Sigmoid colon (tissue), 7 donors: ENCODE results near the gene HOOK2. TPM values are rescaled to one million over a fixed set of nuclear protein-coding genes. Genes with fewer than 3 reads are reported as not detected.
A peak's percentile ranks its signal among the peaks of the same experiment; 100 is the strongest.
"Not testable (repeated sequence)": the region's sequence is repeated elsewhere in the genome, so short reads cannot be mapped to it uniquely, and the experiment has no call there.

ENCODE experiments used
- DNase-seq: peaks from one replicate; pipeline ENCODE4 v3.0.0-alpha.2; 2019
- H3K27ac ChIP-seq, 4 donors: fragments of 200-600 bp; sonication (generic); one replicate each; pipeline ENCODE4 v1.5.1; 2016 to 2019; ENCODE audit warnings: mild to moderate bottlenecking in 1 of 4
- H3K27me3 ChIP-seq, 3 donors: fragments of 200-600 bp; sonication (generic); one replicate each; pipeline ENCODE4 v1.5.1; 2019; ENCODE audit warnings: mild to moderate bottlenecking in 1 of 3
- H3K36me3 ChIP-seq, 4 donors: fragments of 200-600 bp; sonication (generic); one replicate each; pipeline ENCODE4 v1.5.1; 2016 to 2019
- H3K4me1 ChIP-seq, 4 donors: fragments of 200-600 bp; sonication (generic); one replicate each; pipeline ENCODE4 v1.5.1; 2017 to 2019
- H3K4me3 ChIP-seq, 4 donors: fragments of 200-600 bp; sonication (generic); one replicate each; pipeline ENCODE4 v1.5.1; 2017 to 2019; ENCODE audit warnings: mild to moderate bottlenecking in 2 of 4, moderate library complexity in 1 of 4
- H3K9me3 ChIP-seq, 4 donors: fragments of 200-600 bp in 3 of 4; sonication (generic) in 3 of 4; one replicate each; pipeline versions ENCODE4 v1.5.1 to v1.6.1; 2013 to 2019
- EP300 ChIP-seq, 4 donors: sonication (generic); formaldehyde crosslinking; IDR thresholded peaks; one replicate each; pipeline ENCODE4 v1.6.1; 2017; ENCODE audit warnings: antibody characterized with exemption in 4 of 4
- POLR2A ChIP-seq, 2 donors: fragments of 450-650 bp; IDR thresholded peaks; one replicate each; pipeline ENCODE4 v1.6.1; 2016; ENCODE audit warnings: antibody characterized with exemption in 2 of 2, mild to moderate bottlenecking in 2 of 2, moderate library complexity in 2 of 2
- POLR2AphosphoS5 ChIP-seq, 4 donors: sonication (generic); formaldehyde crosslinking; IDR thresholded peaks; one replicate each; pipeline ENCODE4 v1.6.1; 2017; ENCODE audit warnings: antibody characterized with exemption in 4 of 4
- WGBS, 2 donors: extraction: QIAGEN DNeasy Blood & Tissue Kit; methylation state at CpG; one replicate each; pipeline ENCODE4 v1.1.7; 2013; 5-methylcytosine and 5-hydroxymethylcytosine counted together
- intact Hi-C: fragments of 100-400 bp; cut with DNase I; formaldehyde crosslinking; loops from one replicate; pipeline ENCODE4 v1.15.1; 2023
- polyA plus RNA-seq, 3 donors: library from polyadenylated mRNA; stranded (reverse); fragments of 200-250 nt; gene quantifications; one replicate each; pipeline ENCODE4 v1.2.3, GENCODE V29; 2013
- small RNA-seq, 3 donors: library from RNA; depleted of rRNA; stranded (forward); fragments of <200 nt; gene quantifications; one replicate each; pipeline ENCODE3, GENCODE V24; 2016
- total RNA-seq, 4 donors: library from RNA; depleted of rRNA; stranded (reverse); fragments of >200 nt; gene quantifications; one replicate each; pipeline ENCODE4 v1.1.0, GENCODE V29; 2016
- TF ChIP-seq, protein P1 (sequence below), 4 experiments: fragments of 450-650 bp in 3 of 4; fragments of 200-600 bp in 1 of 4; IDR thresholded peaks; one replicate each; pipeline ENCODE4 v1.5.1; 2016 to 2019; ENCODE audit warnings: antibody characterized with exemption in 4 of 4, mild to moderate bottlenecking in 3 of 4, moderate library complexity in 2 of 4
- donor health status: healthy with polysubstance abuse.
- donor health status: Bipolar disorder and iron deficiency.
- donor health status: healthy.

HOOK2 gene
- total and polyA plus RNA-seq, 7 donors, result 10.2 to 80.4 (median 36.0) TPM

DNA sequence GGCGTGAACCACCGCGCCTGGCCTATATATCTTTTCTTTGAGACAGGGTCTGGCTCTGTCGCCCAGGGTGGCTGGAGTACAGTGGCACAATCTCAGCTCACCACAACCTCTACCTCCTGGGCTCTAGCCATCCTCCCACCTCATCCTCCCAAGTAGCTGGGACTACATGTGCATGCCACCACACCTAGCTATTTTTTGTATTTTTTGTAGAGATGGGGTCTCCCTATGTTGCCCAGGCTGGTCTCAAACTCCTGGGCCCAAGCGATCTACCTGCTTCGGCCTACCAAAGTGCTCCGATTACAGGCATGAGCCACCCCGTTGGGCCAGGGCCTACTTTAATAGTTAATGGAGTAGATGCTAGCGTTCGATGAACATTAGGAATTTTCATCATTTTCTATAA lies 55.1 kb downstream of the HOOK2 start:
- whole genome bisulfite sequencing, 2 donors, result 89 to 90% methylated on average over 10 of the region's 10 CpGs
- peak overlapping the region; percentile 93 to 98 (median 95) for H3K27ac ChIP-seq
- TF ChIP-seq EP300 (IDR thresholded peaks at IDR 0.05) (no peak), POLR2A (IDR thresholded peaks at IDR 0.05) (no peak), POLR2AphosphoS5 (IDR thresholded peaks at IDR 0.05) (no peak)
- TF ChIP-seq, protein P1, sequence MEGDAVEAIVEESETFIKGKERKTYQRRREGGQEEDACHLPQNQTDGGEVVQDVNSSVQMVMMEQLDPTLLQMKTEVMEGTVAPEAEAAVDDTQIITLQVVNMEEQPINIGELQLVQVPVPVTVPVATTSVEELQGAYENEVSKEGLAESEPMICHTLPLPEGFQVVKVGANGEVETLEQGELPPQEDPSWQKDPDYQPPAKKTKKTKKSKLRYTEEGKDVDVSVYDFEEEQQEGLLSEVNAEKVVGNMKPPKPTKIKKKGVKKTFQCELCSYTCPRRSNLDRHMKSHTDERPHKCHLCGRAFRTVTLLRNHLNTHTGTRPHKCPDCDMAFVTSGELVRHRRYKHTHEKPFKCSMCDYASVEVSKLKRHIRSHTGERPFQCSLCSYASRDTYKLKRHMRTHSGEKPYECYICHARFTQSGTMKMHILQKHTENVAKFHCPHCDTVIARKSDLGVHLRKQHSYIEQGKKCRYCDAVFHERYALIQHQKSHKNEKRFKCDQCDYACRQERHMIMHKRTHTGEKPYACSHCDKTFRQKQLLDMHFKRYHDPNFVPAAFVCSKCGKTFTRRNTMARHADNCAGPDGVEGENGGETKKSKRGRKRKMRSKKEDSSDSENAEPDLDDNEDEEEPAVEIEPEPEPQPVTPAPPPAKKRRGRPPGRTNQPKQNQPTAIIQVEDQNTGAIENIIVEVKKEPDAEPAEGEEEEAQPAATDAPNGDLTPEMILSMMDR (IDR thresholded peaks at IDR 0.05), result no peak
- intact Hi-C loops, result no loop called here
- H3K4me1 ChIP-seq, result peaks cover 0 to 49% (median 44%) of the 10 kb centered on the region in 4 donors
- no peaks in the 10 kb centered on the region for H3K9me3 ChIP-seq
- peaks cover 14 to 41% (median 19%) of the 10 kb centered on the region in 4 donors for H3K36me3 ChIP-seq
- DNase-seq, result no peak
- no peaks in the 10 kb centered on the region for H3K27me3 ChIP-seq
- peak overlapping the region; percentile 54 to 98 (median 77) for H3K4me3 ChIP-seq

DNA sequence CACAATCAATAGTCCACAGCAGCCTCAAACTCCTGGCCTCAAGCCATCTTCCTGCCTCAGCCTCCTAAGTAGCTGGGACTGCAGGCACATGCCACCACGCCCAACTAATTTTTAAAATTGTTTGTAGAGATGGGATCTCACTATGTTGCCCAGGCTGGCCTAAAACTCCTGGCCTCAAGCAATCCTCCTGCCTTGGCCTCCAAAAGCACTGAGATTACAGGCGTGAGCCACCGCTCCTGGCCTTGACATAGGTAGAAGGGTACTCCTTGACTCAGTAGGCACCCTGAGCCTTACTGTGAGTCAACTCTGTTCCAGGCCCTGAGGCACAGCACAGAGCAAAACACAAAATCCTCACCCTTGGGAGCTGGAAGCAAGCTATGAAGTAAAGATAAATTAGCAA lies 59.4 kb downstream of the HOOK2 start:
- DNase-seq, result no peak
- TF ChIP-seq POLR2AphosphoS5 (IDR thresholded peaks at IDR 0.05) (no peak), EP300 (IDR thresholded peaks at IDR 0.05) (no peak), POLR2A (IDR thresholded peaks at IDR 0.05) (no peak)
- TF ChIP-seq, protein P1 (IDR thresholded peaks at IDR 0.05), result no peak
- intact Hi-C loops, result no loop called here
- Histone ChIP-seq H3K27ac (no peak overlapping the region), H3K9me3 (no peaks in the 10 kb centered on the region), H3K4me1 (peaks cover 0 to 22% (median 19%) of the 10 kb centered on the region in 4 donors), H3K27me3 (no peaks in the 10 kb centered on the region), H3K36me3 (peaks cover 35 to 82% (median 55%) of the 10 kb centered on the region in 4 donors), H3K4me3 (no peak overlapping the region)
- 97 to 99% methylated on average over 3 of the region's 3 CpGs for WGBS, 2 donors

DNA sequence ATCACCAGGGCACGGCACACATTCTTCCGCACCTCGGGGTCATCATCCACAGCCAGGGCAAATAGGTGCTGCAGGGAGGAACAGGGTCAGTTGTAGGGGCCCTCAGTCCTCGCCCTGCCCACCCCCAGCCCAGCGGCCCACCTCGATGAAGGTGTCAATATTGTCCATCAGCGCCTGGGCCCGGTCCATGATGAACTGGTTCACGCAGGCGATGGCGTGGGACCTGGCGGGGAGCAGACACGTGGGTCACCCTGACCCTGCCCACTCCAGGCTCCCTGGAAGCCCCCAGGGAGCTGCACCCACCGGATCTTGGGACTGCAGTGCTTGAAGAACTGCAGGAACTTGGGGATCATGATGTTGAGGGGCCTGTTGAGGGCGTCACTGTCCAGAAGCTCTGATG lies 60.2 kb downstream of the HOOK2 start:
- H3K36me3 ChIP-seq, result peaks cover 43 to 90% (median 64%) of the 10 kb centered on the region in 4 donors
- DNase-seq, result no peak
- 95 to 96% methylated on average over 15 of the region's 15 CpGs for WGBS, 2 donors

DNA sequence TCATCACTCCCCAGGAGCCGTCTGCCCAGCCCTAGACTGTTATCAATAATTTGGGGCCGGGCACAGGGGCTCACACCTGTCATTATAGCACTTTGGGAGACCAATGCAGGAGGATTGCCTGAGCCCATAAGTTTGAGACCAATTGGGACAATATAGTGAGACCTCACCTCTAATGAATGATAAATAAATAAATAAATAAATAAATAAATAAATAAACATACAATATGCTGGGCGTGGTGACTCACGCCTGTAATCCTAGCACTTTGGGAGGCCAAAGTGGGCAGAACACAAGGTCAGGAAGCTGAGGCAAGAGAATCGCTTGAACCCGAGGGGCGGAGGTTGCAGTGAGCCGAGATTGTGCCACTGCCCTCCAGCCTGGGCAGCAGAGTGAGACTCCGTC lies 62.0 kb downstream of the HOOK2 start:
- H3K27me3 ChIP-seq, H3K4me1 ChIP-seq, intact Hi-C loops, DNase-seq, H3K27ac ChIP-seq, H3K4me3 ChIP-seq, H3K9me3 ChIP-seq: not testable (repeated sequence)
- WGBS, 2 donors, result 93 to 95% methylated on average over 9 of the region's 9 CpGs
- H3K36me3 ChIP-seq, result peaks cover 54 to 98% (median 71%) of the 10 kb centered on the region in 4 donors

More for the DNA sequence above, 60.2 kb downstream of the HOOK2 start:
- intact Hi-C loops, result no loop called here
- no peaks in the 10 kb centered on the region for H3K9me3 ChIP-seq
- TF ChIP-seq, protein P1 (IDR thresholded peaks at IDR 0.05), result no peak
- TF ChIP-seq EP300 (IDR thresholded peaks at IDR 0.05) (no peak), POLR2A (IDR thresholded peaks at IDR 0.05) (no peak), POLR2AphosphoS5 (IDR thresholded peaks at IDR 0.05) (no peak)
- no peak overlapping the region for H3K4me3 ChIP-seq
- H3K4me1 ChIP-seq, result peaks cover 0 to 13% (median 11%) of the 10 kb centered on the region in 4 donors
- no peak overlapping the region for H3K27ac ChIP-seq
- H3K27me3 ChIP-seq, result no peaks in the 10 kb centered on the region

Small RNAs within 50 kb of the gene (small RNA-seq; reads per million reads assigned to genes)
- 0 reads per million in 3 donors for gene MIR5684

Other genes starting within 250 kb of the HOOK2 start
- gene ZNF564, start 224.1 kb downstream of the HOOK2 start, total RNA-seq, result 10 to 100 TPM; 11.7 to 17.8 (median 16.4) TPM
- 1 to 10 TPM; 7.4 to 9.0 (median 7.8) TPM for gene ZNF564, start 224.1 kb downstream of the HOOK2 start, polyA plus RNA-seq
- gene ZNF490, start 164.7 kb downstream of the HOOK2 start, total RNA-seq, result 1 to 10 TPM; 4.3 to 7.8 (median 5.5) TPM
- 1 to 10 TPM in 2 of 3 donors, not detected in 1; 1.6 to 2.2 TPM for gene ZNF490, start 164.7 kb downstream of the HOOK2 start, polyA plus RNA-seq
- 10 to 100 TPM; 16.6 to 27.6 (median 22.3) TPM for gene ZNF791, start 164.6 kb downstream of the HOOK2 start, total RNA-seq
- 1 to 10 TPM; 4.2 to 9.4 (median 5.3) TPM for gene ZNF791, start 164.6 kb downstream of the HOOK2 start, polyA plus RNA-seq
- gene MAN2B1, start 108.8 kb downstream of the HOOK2 start, total RNA-seq, result 10 to 100 TPM; 41.1 to 75.6 (median 63.8) TPM
- gene MAN2B1, start 108.8 kb downstream of the HOOK2 start, polyA plus RNA-seq, result 10 to 100 TPM; 26.4 to 68.1 (median 31.0) TPM
- gene WDR83, start 108.7 kb downstream of the HOOK2 start, total RNA-seq, result 10 to 100 TPM in 2 of 4 donors, 1 to 10 TPM in 2; 7.8 to 11.7 (median 10.0) TPM
- gene WDR83, start 108.7 kb downstream of the HOOK2 start, polyA plus RNA-seq, result 10 to 100 TPM in 2 of 3 donors, 1 to 10 TPM in 1; 8.3 to 13.4 (median 12.6) TPM
- 100 to 1,000 TPM; 105 to 160 (median 136) TPM for gene DHPS, start 93.7 kb downstream of the HOOK2 start, total RNA-seq
- 10 to 100 TPM; 60.3 to 74.1 (median 73.3) TPM for gene DHPS, start 93.7 kb downstream of the HOOK2 start, polyA plus RNA-seq
- not detected for gene GNG14, start 87.6 kb downstream of the HOOK2 start, total RNA-seq
- not detected for gene GNG14, start 87.6 kb downstream of the HOOK2 start, polyA plus RNA-seq
- 1 to 10 TPM; 3.6 to 6.4 (median 4.5) TPM for gene FBXW9, start 78.9 kb downstream of the HOOK2 start, total RNA-seq
- 10 to 100 TPM in 1 of 3 donors, 1 to 10 TPM in 2; 6.2 to 10.8 (median 7.8) TPM for gene FBXW9, start 78.9 kb downstream of the HOOK2 start, polyA plus RNA-seq
- 10 to 100 TPM; 54.2 to 92.2 (median 60.5) TPM for gene TNPO2, start 51.6 kb downstream of the HOOK2 start, total RNA-seq
- 10 to 100 TPM in 2 of 3 donors, 1 to 10 TPM in 1; 9.5 to 47.2 (median 12.0) TPM for gene TNPO2, start 51.6 kb downstream of the HOOK2 start, polyA plus RNA-seq
- 100 to 1,000 TPM; 443 to 505 (median 475) TPM for gene TRIR, start 40.9 kb downstream of the HOOK2 start, total RNA-seq
- gene TRIR, start 40.9 kb downstream of the HOOK2 start, polyA plus RNA-seq, result 100 to 1,000 TPM; 261 to 324 (median 321) TPM
- gene GET3, start 38.1 kb downstream of the HOOK2 start, total RNA-seq, result 10 to 100 TPM; 34.6 to 59.4 (median 44.5) TPM
- 100 to 1,000 TPM in 1 of 3 donors, 10 to 100 TPM in 2; 85.8 to 121 (median 98.5) TPM for gene GET3, start 38.1 kb downstream of the HOOK2 start, polyA plus RNA-seq
- gene BEST2, start 23.8 kb downstream of the HOOK2 start, total RNA-seq, result under 1 TPM in 1 of 4 donors, not detected in 3; 0.36 TPM
- 10 to 100 TPM; 44.4 to 50.0 (median 45.8) TPM for gene BEST2, start 23.8 kb downstream of the HOOK2 start, polyA plus RNA-seq
- 1,000 to 10,000 TPM in 1 of 4 donors, 100 to 1,000 TPM in 3; 125 to 1,252 (median 504) TPM for gene JUNB, start 15.9 kb upstream of the HOOK2 start, total RNA-seq
- 100 to 1,000 TPM in 2 of 3 donors, 10 to 100 TPM in 1; 91.6 to 289 (median 249) TPM for gene JUNB, start 15.9 kb upstream of the HOOK2 start, polyA plus RNA-seq
- gene PRDX2, start 26.2 kb upstream of the HOOK2 start, total RNA-seq, result 100 to 1,000 TPM; 248 to 312 (median 264) TPM
- 100 to 1,000 TPM; 277 to 379 (median 284) TPM for gene PRDX2, start 26.2 kb upstream of the HOOK2 start, polyA plus RNA-seq
- gene THSD8, start 26.5 kb upstream of the HOOK2 start, total RNA-seq, result not detected
- gene THSD8, start 26.5 kb upstream of the HOOK2 start, polyA plus RNA-seq, result 1 to 10 TPM in 2 of 3 donors, not detected in 1; 2.5 to 2.8 TPM
- 1 to 10 TPM; 1.9 to 3.7 (median 3.0) TPM for gene RNASEH2A, start 31.0 kb upstream of the HOOK2 start, total RNA-seq
- 10 to 100 TPM in 1 of 3 donors, 1 to 10 TPM in 2; 6.2 to 22.1 (median 7.2) TPM for gene RNASEH2A, start 31.0 kb upstream of the HOOK2 start, polyA plus RNA-seq
- gene RTBDN, start 59.0 kb upstream of the HOOK2 start, total RNA-seq, result 1 to 10 TPM in 1 of 4 donors, under 1 TPM in 1, not detected in 2; 0.82 to 1.8 TPM
- gene RTBDN, start 59.0 kb upstream of the HOOK2 start, polyA plus RNA-seq, result under 1 TPM in 1 of 3 donors, not detected in 2; 0.83 TPM
- 1 to 10 TPM in 1 of 4 donors, under 1 TPM in 3; 0.49 to 3.3 (median 0.76) TPM for gene MAST1, start 63.0 kb upstream of the HOOK2 start, total RNA-seq
- gene MAST1, start 63.0 kb upstream of the HOOK2 start, polyA plus RNA-seq, result 1 to 10 TPM; 1.2 to 2.6 (median 1.8) TPM
- gene DNASE2, start 105.9 kb upstream of the HOOK2 start, total RNA-seq, result 10 to 100 TPM; 28.6 to 45.1 (median 32.1) TPM
- gene DNASE2, start 105.9 kb upstream of the HOOK2 start, polyA plus RNA-seq, result 10 to 100 TPM; 11.4 to 45.4 (median 24.5) TPM
- not detected for gene KLF1, start 111.6 kb upstream of the HOOK2 start, total RNA-seq
- gene KLF1, start 111.6 kb upstream of the HOOK2 start, polyA plus RNA-seq, result under 1 TPM in 1 of 3 donors, not detected in 2; 0.10 TPM
- 10 to 100 TPM; 24.7 to 85.0 (median 34.8) TPM for gene GCDH, start 115.6 kb upstream of the HOOK2 start, total RNA-seq
- 10 to 100 TPM; 10.8 to 40.0 (median 21.3) TPM for gene GCDH, start 115.6 kb upstream of the HOOK2 start, polyA plus RNA-seq
- gene SYCE2, start 143.7 kb upstream of the HOOK2 start, total RNA-seq, result not detected
- under 1 TPM in 1 of 3 donors, not detected in 2; 0.17 TPM for gene SYCE2, start 143.7 kb upstream of the HOOK2 start, polyA plus RNA-seq
- gene FARSA, start 158.2 kb upstream of the HOOK2 start, total RNA-seq, result 10 to 100 TPM; 21.4 to 33.3 (median 31.7) TPM
- gene FARSA, start 158.2 kb upstream of the HOOK2 start, polyA plus RNA-seq, result 10 to 100 TPM; 27.0 to 86.8 (median 29.1) TPM
- 100 to 1,000 TPM; 147 to 260 (median 208) TPM for gene CALR, start 163.1 kb upstream of the HOOK2 start, total RNA-seq
- 100 to 1,000 TPM in 2 of 3 donors, 10 to 100 TPM in 1; 70.3 to 717 (median 168) TPM for gene CALR, start 163.1 kb upstream of the HOOK2 start, polyA plus RNA-seq
- 100 to 1,000 TPM in 3 of 4 donors, 10 to 100 TPM in 1; 98.8 to 133 (median 117) TPM for gene RAD23A, start 170.3 kb upstream of the HOOK2 start, total RNA-seq
- 10 to 100 TPM; 58.7 to 99.3 (median 70.9) TPM for gene RAD23A, start 170.3 kb upstream of the HOOK2 start, polyA plus RNA-seq
- gene GADD45GIP1, start 181.7 kb upstream of the HOOK2 start, total RNA-seq, result 10 to 100 TPM; 36.0 to 65.8 (median 53.5) TPM
- 10 to 100 TPM; 23.6 to 32.1 (median 28.2) TPM for gene GADD45GIP1, start 181.7 kb upstream of the HOOK2 start, polyA plus RNA-seq
- 1 to 10 TPM; 1.2 to 2.0 (median 1.7) TPM for gene DAND5, start 194.0 kb upstream of the HOOK2 start, total RNA-seq
- gene DAND5, start 194.0 kb upstream of the HOOK2 start, polyA plus RNA-seq, result under 1 TPM in 1 of 3 donors, not detected in 2; 0.13 TPM
- 100 to 1,000 TPM in 1 of 4 donors, 10 to 100 TPM in 3; 44.1 to 104 (median 58.5) TPM for gene NFIX, start 219.9 kb upstream of the HOOK2 start, total RNA-seq
- gene NFIX, start 219.9 kb upstream of the HOOK2 start, polyA plus RNA-seq, result 10 to 100 TPM; 10.6 to 28.2 (median 22.2) TPM